Measurements from ENCODE around the gene SPATA46.

- no peak for TF ChIP-seq CTCF (IDR thresholded peaks at IDR 0.05; ENCODE audit: insufficient read depth, low read depth, low read length)
- no peak for TF ChIP-seq EZH2 (IDR thresholded peaks at IDR 0.05; ENCODE audit: insufficient read depth, low read length)
These were observed 42.7 kb downstream of the SPATA46 start for GRCh38 chr1:162333991-162334390.
